Chondrocyte (in vitro differentiated cells): ENCODE measurements around the gene ACYP2. TPM values are rescaled to one million over a fixed set of nuclear protein-coding genes. Genes with fewer than 3 reads are reported as not detected.
"Not testable (repeated sequence)": the region's sequence is repeated elsewhere in the genome, so short reads cannot be mapped to it uniquely, and the experiment has no call there.

Experiments used
- DNase-seq: peaks from one replicate; pipeline ENCODE4 v3.0.0; 2021; ENCODE audit warnings: mixed read lengths, low spot score
- H3K27ac Mint-ChIP-seq: one replicate; pipeline ENCODE4 v1.8.0; 2021; ENCODE audit warnings: mild to moderate bottlenecking, moderate library complexity, mixed read lengths; ENCODE audit not compliant: unreplicated experiment
- H3K27me3 Mint-ChIP-seq: 2 replicates; pipeline ENCODE4 v1.8.0; 2021; ENCODE audit warnings: low read depth, mixed read lengths
- H3K36me3 Mint-ChIP-seq: 2 replicates; pipeline ENCODE4 v1.8.0; 2021; ENCODE audit warnings: low read depth, mixed read lengths
- H3K4me1 Mint-ChIP-seq: 2 replicates; pipeline ENCODE4 v1.8.0; 2021; ENCODE audit warnings: low read depth, mild to moderate bottlenecking, mixed read lengths
- H3K4me3 Mint-ChIP-seq: one replicate; pipeline ENCODE4 v1.8.0; 2021; ENCODE audit warnings: mild to moderate bottlenecking, moderate library complexity, mixed read lengths; ENCODE audit not compliant: unreplicated experiment
- H3K9me3 Mint-ChIP-seq: 2 replicates; pipeline ENCODE4 v1.8.0; 2021; ENCODE audit warnings: low read depth, mixed read lengths
- total RNA-seq: library from RNA; stranded (reverse); gene quantifications from 3 replicates; pipeline ENCODE4 v1.2.1, GENCODE V29; 2021
- TF ChIP-seq, protein P1 (sequence below): fragments of 200-600 bp; sonication (generic); IDR thresholded peaks from 2 replicates; pipeline ENCODE4 v1.5.0; 2021; ENCODE audit warnings: antibody characterized with exemption, mild to moderate bottlenecking, moderate library complexity

ACYP2 gene
- total RNA-seq, 1 donor from 2014 or later = 6.5 TPM

DNA sequence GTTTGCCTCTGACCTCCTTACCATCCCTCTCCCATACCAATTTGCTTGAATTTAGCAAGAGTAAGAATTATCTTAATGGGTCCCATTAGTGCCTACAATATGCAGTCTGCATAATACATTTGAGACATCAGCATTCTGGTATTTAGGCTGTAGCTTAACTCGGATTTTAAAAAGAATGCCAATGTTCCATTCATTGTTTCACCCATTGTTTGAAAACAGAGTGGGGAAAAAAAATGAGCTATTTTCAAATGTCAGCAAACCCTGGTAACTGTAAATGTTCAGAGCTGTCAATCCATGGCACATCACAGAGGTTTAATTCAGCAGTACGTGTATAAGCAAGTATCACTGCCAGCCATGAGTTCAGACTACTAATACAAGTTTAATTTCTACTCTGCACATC lies 202.6 kb downstream of the ACYP2 start:
- Mint-ChIP-seq H3K4me1 (no peaks in the 10 kb centered on the region), H3K27me3 (no peaks in the 10 kb centered on the region), H3K9me3 (peaks cover 11% of the 10 kb centered on the region), H3K27ac (no peak overlapping the region), H3K4me3 (no peak overlapping the region), H3K36me3 (peaks cover 2% of the 10 kb centered on the region)
- TF ChIP-seq, protein P1, sequence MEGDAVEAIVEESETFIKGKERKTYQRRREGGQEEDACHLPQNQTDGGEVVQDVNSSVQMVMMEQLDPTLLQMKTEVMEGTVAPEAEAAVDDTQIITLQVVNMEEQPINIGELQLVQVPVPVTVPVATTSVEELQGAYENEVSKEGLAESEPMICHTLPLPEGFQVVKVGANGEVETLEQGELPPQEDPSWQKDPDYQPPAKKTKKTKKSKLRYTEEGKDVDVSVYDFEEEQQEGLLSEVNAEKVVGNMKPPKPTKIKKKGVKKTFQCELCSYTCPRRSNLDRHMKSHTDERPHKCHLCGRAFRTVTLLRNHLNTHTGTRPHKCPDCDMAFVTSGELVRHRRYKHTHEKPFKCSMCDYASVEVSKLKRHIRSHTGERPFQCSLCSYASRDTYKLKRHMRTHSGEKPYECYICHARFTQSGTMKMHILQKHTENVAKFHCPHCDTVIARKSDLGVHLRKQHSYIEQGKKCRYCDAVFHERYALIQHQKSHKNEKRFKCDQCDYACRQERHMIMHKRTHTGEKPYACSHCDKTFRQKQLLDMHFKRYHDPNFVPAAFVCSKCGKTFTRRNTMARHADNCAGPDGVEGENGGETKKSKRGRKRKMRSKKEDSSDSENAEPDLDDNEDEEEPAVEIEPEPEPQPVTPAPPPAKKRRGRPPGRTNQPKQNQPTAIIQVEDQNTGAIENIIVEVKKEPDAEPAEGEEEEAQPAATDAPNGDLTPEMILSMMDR = no peak
- DNase-seq = no peak

DNA sequence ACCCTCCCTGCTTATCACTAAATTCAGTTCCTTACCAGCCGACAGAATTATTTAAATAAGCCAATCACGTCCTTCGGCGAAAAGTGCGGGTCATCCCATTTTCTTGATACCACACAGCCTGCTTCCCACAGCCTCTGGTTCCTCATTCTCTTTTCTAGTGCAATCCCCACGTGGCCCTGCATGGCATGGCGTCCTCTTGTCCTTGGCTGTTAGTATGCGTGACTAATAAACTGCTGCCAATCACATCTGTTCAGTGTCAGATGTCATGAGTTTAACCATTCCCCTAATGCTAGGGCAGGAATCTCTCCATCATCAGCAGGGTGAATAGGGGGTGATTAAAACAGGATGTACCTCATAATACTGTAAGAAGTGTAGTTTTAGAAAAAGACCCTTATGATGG lies 203.4 kb downstream of the ACYP2 start:
- Mint-ChIP-seq H3K4me1 (no peaks in the 10 kb centered on the region), H3K27me3 (no peaks in the 10 kb centered on the region)

DNA sequence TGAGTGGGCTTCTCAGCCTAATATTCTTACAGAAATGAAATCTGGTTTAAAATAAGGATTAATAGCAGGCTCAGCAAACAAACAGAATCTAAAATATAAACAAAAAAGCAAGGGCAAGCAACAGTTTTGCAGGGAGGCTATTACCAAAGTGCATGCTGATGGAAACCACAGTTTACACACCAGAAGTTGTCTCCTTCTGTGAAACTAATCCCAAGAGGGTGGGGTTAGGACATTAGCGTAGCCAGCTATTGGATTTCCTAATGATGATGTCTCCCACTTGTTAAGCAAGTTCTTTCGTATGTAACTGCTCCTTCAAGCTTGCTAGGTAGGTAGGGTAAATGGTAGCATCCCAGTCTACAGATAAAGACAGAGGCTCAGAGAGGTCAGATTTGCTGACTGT lies 205.6 kb downstream of the ACYP2 start:
- H3K27me3 Mint-ChIP-seq = no peaks in the 10 kb centered on the region
- H3K4me1 Mint-ChIP-seq = no peaks in the 10 kb centered on the region
- no peak for DNase-seq
- TF ChIP-seq, protein P1 = no peak
- H3K9me3 Mint-ChIP-seq = peaks cover 13% of the 10 kb centered on the region
- H3K36me3 Mint-ChIP-seq = peaks cover 4% of the 10 kb centered on the region
- H3K27ac Mint-ChIP-seq = no peak overlapping the region
- no peak overlapping the region for H3K4me3 Mint-ChIP-seq

More for the DNA sequence above, 203.4 kb downstream of the ACYP2 start:
- Mint-ChIP-seq H3K36me3 (peaks cover 2% of the 10 kb centered on the region), H3K4me3 (no peak overlapping the region), H3K27ac (no peak overlapping the region), H3K9me3 (peaks cover 11% of the 10 kb centered on the region)
- TF ChIP-seq, protein P1 = no peak
- DNase-seq = no peak

DNA sequence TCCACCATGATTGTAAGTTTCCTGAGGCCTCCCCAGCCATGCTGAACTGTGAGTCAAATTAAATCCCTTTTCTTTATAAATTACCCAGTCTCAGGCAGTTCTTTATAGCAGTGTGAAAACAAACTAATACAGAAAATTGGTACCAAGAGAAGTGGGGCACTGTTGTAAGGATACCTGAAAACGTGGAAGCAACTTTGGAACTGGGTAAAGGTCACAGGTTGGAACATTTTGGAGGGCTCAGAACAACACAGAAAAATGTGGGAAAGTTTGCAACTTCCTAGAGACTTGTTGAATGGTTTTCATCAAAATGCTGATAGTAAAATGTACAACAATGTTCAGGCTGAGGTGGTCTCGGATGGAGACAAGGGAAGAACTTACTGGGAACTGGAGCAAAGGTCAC lies 209.1 kb downstream of the ACYP2 start:
- H3K4me1 Mint-ChIP-seq, H3K27me3 Mint-ChIP-seq, H3K27ac Mint-ChIP-seq, H3K4me3 Mint-ChIP-seq, H3K36me3 Mint-ChIP-seq, H3K9me3 Mint-ChIP-seq, DNase-seq: not testable (repeated sequence)

DNA sequence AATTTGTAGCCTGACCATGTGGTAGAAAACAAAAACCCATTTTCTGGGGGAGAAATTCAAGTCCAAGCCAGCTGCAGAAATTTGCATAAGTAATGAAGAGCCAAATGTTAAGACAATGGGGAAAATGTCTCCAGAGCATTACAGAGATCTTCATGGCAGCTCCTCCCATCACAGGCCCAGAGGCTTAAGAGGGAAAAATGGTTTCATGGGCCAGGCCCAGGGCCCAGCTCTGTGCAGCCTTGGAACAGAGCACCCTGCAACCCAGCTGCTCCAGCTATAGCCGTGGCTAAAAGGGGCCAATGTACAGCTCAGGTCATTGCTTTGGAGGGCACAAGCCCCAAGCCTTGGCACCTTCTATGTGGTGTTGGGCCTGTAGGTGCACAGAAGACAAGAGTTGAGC lies 209.7 kb downstream of the ACYP2 start:
- DNase-seq = no peak
- TF ChIP-seq, protein P1 = no peak
- peaks cover 8% of the 10 kb centered on the region for H3K9me3 Mint-ChIP-seq
- no peak overlapping the region for H3K27ac Mint-ChIP-seq
- no peaks in the 10 kb centered on the region for H3K27me3 Mint-ChIP-seq
- peaks cover 2% of the 10 kb centered on the region for H3K36me3 Mint-ChIP-seq
- peaks cover 6% of the 10 kb centered on the region for H3K4me1 Mint-ChIP-seq
- H3K4me3 Mint-ChIP-seq = no peak overlapping the region

DNA sequence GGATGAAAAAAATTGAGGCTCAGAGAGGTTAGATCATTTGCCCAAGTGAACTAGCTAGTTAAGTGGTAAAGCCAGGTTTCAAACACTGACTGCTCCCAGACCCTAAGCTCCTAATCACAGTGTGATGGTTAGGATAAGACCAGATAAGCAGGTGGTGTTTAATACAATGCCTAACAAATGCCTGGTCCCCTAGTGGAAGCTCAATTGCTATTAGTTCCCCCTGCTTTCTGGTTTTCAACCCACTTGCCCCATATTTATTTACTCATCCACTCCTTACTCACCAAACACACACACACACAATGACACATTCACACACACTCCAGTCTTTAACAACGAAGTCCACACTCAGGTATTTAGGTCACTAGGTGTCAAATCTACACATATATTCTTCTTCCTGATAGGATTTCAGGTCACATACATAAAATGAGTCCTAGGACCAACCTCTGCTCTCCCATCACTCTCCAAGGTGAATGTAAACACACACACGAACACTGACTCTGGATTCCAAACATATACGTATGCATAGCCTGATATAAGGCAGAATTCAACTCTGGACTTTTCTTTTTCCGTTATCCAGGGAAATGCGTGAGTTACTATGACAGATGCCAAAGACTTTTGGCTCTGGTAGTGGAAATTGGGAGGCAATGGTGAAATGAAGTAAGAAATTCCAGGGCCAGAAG lies 214.2 kb downstream of the ACYP2 start:
- no peak for DNase-seq
- TF ChIP-seq, protein P1 = no peak
- no peaks in the 10 kb centered on the region for H3K27me3 Mint-ChIP-seq
- peaks cover 4% of the 10 kb centered on the region for H3K9me3 Mint-ChIP-seq
- H3K4me3 Mint-ChIP-seq = peak overlapping the region; percentile 93
- peaks cover 1% of the 10 kb centered on the region for H3K36me3 Mint-ChIP-seq
- H3K4me1 Mint-ChIP-seq = peaks cover 18% of the 10 kb centered on the region
- peak overlapping the region; percentile 96 for H3K27ac Mint-ChIP-seq
